Ishikawa (cell line): ENCODE results near the gene DDX31.

Source experiments
- EP300 ChIP-seq: IDR thresholded peaks from 2 replicates; pipeline ENCODE4 v1.6.1; 2012; ENCODE audit warnings: borderline replicate concordance
- TF ChIP-seq, protein P1 (sequence below): IDR thresholded peaks from 2 replicates; pipeline ENCODE4 v1.6.1; 2012; ENCODE audit warnings: low read depth, mild to moderate bottlenecking

DNA sequence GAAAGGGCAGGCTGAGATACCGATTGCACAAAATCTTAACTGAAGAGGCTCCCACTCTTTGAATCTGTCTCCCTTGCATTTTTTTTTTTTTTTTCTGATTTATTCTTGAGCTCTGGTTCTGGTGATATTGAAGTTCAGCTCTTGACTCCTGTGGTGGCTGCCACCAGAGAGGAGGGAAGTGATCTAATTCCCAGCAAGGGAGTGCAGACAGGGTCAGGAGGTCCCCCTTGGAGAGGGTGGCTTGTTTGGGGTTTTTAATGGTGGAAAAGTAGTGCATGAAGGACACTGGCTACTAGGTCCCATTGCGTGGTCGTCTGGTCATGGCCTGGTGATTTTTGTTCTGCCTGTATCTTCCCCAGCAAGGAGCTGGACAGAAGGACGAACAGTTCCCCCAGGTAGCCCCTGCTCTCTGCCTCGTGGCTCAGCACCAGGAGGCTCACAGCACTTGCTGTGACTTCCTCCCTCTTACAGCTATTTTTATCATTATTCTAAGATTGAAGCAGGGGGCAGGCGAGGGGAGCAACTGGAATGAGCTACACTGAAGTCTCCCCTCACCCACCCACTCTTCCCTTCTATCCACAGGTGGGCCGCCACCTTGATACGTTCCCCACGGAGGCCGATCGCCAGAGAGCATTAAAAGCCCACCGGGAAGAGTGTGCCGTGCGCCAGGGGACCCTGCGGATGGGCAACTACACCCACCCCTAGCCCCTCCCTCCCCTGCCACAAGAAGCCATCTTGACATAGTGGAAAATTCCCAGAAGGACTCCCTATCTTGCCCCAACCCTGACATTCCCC lies 97.8 kb downstream of the DDX31 start:
- TF ChIP-seq, protein P1, sequence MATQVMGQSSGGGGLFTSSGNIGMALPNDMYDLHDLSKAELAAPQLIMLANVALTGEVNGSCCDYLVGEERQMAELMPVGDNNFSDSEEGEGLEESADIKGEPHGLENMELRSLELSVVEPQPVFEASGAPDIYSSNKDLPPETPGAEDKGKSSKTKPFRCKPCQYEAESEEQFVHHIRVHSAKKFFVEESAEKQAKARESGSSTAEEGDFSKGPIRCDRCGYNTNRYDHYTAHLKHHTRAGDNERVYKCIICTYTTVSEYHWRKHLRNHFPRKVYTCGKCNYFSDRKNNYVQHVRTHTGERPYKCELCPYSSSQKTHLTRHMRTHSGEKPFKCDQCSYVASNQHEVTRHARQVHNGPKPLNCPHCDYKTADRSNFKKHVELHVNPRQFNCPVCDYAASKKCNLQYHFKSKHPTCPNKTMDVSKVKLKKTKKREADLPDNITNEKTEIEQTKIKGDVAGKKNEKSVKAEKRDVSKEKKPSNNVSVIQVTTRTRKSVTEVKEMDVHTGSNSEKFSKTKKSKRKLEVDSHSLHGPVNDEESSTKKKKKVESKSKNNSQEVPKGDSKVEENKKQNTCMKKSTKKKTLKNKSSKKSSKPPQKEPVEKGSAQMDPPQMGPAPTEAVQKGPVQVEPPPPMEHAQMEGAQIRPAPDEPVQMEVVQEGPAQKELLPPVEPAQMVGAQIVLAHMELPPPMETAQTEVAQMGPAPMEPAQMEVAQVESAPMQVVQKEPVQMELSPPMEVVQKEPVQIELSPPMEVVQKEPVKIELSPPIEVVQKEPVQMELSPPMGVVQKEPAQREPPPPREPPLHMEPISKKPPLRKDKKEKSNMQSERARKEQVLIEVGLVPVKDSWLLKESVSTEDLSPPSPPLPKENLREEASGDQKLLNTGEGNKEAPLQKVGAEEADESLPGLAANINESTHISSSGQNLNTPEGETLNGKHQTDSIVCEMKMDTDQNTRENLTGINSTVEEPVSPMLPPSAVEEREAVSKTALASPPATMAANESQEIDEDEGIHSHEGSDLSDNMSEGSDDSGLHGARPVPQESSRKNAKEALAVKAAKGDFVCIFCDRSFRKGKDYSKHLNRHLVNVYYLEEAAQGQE: no peak
- TF ChIP-seq EP300: no peak
